Hematopoietic multipotent progenitor cell treated with erythropoietin and hydrocortisone succinate and interleukin-3 and kit ligand, for 17 days (in vitro differentiated cells): Measurements from ENCODE around the gene CNIH3.

Experiments used
- DNase-seq: peaks from one replicate; pipeline ENCODE4 v3.0.0-alpha.2; 2015; ENCODE audit warnings: low spot score

CNIH3 gene

DNA sequence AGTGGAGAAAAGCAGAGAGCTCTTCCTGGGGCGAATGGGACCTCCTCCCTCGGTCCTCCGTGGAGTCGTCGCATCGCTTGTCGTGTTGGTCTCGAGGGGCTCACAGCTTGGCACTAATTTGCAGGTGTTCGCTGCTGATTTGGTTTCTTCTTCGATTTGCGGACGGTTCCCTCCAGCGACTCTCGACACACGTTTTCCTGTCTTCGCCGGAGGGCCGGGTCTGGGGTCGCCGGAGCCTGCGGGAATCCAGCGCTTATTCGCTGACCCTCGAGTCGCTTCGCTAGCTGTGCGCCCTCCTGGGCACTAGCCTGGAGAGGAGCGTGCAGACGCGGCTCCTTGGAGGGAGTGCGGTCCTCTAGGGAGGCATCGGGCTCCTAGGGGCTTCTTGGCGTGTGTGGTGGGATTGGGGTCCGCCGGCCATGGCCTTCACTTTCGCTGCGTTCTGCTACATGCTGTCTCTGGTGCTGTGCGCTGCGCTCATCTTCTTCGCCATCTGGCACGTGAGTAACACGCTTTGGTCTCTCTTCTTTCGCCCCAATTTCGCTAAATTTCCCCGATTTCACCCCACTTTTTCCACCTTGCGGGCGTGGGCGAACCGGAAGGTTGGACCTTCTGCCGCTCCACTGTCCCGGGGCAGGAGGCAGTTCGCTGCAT, 766 bp downstream of the CNIH3 start:
- no peak for DNase-seq

GRCh38 chr1:224617410-224618355, 1.6 kb downstream of the CNIH3 start:
- no peak for DNase-seq

- no peak for DNase-seq
Observed at GRCh38 chr1:224619209-224619608, 3.1 kb downstream of the CNIH3 start.

DNA sequence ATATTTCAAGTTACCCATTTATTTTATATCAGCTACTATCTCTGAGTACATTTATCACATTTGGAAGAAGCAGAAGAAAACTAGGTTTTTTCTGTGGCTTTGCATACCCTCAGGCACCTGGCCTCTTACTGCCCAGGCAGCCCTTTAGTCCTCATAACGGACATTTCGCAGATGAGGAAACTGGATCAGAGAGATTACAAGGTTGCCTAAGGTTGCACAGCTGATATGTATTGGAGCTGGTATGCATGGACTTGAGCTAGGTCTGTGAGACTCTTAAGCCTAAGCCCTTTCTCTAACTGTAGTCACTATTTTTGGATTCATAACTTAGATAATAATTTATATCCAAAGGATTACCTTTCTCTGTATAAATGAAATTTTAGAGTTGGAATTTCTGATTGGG, 4.0 kb downstream of the CNIH3 start:
- DNase-seq, result no peak

DNA sequence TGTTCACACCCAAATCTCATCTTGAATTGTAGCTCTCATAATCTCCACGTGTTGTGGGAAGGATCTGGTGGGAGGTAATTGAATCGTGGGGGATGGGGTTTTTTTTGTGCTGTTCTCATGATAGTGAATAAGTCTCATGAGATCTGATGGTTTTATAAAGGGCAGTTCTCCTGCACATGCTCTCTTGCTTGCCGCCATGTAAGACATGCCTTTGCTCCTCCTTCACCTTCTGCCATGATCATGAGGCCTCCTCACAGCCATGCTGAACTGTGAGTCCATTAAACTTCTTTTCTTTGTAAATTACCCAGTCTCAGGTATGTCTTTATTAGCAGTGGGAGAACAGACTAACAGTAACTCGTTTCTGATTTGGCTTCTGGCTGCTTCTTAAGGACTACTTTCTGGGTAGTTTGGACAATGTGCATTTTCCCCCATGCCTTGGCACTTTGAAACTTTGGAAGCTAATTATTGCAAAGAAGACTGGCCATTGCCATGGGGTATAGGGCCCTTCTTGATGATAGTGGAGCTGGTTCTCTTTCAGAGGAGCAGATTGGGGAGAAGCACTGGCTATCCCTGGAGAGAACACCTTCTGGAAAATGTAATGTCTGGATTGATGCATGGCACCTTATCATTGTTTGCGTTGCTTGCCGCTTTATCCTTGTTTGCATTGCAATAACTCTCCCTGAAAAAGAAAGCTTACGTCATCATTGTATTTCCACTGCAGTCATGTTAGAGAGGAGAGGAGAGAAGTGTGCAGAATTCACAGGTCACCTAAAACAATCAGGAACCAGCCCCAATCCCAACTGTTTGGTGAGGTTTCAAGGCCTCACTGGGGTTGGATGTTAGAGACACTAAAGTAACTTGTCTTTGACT, 5.9 kb downstream of the CNIH3 start:
- no peak for DNase-seq

- DNase-seq, result no peak
Observed at GRCh38 chr1:224622831-224623230, 6.7 kb downstream of the CNIH3 start.

DNA sequence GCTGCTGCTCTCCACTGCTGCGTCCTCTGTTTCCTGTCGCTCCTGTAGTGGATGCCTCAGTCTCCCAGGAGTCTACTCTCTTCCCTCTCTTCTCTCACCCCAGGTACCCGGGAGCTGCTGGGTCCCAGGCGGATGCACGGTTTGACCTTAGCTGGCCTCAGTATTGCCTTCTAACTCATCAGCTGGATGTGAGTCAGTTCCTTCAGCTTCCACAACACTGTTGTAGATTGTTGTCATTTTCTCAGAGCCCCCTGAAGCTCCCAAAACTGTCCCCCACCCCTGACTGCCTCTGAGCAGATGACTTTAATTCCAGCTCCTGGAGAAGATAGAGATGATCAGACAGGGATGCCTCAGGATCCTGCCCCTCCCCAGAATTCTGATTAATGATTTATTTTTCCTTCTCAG, 7.2 kb downstream of the CNIH3 start:
- no peak for DNase-seq

DNA sequence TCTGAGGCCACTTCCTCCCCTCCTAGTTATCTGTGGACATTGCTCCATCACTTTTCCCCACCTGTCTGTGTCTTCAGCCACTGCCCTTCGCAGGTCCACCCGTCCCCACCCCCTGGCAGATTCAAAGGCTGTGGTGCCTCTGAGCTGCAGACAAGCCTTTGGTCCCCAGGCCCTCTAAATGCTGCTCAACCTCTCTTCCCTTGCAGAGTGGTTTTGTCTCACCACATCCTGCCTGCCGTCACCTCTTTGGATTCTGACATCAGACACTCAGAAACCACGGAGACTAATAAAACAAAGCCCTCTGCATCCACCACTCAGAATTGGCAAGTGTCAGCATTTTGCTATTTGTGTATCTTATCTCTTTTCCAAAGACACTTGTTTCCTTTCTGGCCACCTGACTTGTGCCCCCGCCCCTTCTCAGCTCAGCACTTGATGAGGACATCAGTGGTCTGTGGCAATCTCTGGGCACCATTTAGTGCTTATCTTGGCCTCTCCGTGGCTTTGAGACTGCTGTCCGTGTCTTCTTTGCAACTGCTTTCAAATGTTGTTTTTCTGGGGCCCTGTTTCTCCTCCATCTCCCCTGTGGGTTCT, 7.7 kb downstream of the CNIH3 start:
- no peak for DNase-seq

GRCh38 chr1:224624432-224624831, 8.3 kb downstream of the CNIH3 start:
- DNase-seq, result no peak

- no peak for DNase-seq
Observed at GRCh38 chr1:224626042-224626441, 9.9 kb downstream of the CNIH3 start.

- DNase-seq, result no peak
Observed at GRCh38 chr1:224629965-224630364, 13.8 kb downstream of the CNIH3 start.

DNA sequence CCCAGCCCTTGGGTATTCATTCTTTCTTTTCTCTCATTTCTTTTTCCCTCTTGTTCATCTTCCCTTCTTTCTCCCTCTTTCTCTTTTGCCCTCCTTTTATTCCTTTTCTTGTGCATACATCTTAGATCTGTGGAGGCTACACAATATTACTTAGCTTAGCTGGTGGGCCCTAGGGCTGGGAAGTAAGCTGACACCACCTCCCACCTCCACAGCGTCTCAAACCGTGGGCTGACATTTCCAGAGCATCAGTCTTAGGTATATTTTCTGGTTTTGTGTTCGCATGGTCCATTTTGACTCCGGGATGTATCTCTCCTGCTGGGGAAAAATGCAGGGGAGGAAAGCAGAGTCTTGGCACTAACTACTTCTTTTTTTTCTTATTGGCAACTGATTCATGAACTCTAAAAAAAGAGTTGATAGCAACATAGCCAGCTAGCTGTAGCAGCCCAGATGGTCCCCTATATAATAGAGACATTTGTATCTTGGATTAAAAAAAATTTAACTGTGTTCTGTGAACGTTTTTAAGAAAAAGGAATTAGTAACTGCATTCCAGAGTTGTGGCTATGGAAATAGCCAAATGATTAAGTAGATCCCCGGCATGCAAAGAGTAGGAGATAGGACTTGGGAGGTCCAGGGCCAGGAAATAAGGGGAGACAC, 15.5 kb downstream of the CNIH3 start:
- no peak for DNase-seq

DNA sequence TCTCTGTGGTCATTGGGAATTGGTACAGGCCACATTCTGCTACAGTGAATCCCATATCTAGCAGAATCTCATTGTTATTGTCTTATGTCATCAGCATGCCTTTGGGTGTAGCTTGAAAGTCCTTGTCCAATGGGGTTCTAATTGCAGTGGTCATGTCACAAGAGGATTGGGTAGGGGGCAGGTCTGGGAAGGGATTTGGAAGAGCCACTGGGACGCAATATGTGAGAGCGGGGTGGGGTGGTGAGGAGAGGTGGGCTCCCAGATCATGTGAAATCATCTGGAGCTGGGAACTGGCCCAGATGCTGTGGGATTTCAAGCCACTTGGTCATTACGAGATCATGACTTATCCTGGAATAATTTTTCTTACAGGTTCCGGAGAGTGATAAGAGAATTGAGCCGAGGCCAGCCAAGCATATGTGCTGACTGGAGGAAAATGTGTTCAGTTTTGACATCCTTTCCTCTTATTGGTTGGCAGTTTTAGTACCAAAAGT, 16.3 kb downstream of the CNIH3 start:
- no peak for DNase-seq

- DNase-seq, result no peak
Observed at GRCh38 chr1:224632921-224633321, 16.8 kb downstream of the CNIH3 start.

DNA sequence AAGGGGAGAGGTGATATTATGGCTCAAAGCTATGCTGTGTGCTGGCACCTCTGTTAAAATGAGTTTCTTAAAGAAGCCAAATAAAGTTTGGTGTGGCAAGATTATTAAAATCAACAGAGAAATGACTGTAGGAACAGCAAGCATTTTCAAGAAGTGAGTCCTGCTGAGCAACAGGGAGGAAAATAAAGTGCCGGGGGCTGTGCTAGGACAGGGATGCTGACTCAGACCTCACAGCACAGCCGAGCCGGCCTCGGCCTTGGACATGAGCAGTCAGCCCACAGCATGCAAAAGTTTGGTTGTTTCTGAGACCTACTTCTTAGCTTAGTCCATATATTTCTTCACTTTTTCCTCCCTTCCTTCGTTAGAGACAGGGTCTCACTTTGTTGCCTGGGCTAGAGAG, 19.2 kb downstream of the CNIH3 start:
- no peak for DNase-seq

DNA sequence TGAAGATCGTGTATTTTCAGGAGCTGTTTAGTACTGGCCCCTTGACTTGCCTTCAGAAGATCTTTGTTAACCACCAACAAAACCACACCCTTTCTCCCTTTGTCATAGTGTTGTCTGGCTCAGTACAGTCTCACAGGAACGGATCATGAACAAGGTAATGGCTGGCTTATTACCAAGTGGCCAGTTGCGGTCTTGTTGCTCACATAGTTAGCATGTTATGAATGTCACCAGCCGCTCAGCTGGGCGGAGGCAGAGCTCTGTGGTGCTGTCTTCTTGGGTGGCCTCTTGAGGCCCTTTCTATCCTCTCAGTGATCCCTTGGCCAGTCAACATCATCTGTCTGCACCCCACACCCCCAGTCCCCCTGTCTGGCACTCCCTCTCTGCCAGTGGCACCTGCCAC, 21.4 kb downstream of the CNIH3 start:
- DNase-seq, result no peak

GRCh38 chr1:224637936-224638335, 21.8 kb downstream of the CNIH3 start:
- DNase-seq, result no peak

DNA sequence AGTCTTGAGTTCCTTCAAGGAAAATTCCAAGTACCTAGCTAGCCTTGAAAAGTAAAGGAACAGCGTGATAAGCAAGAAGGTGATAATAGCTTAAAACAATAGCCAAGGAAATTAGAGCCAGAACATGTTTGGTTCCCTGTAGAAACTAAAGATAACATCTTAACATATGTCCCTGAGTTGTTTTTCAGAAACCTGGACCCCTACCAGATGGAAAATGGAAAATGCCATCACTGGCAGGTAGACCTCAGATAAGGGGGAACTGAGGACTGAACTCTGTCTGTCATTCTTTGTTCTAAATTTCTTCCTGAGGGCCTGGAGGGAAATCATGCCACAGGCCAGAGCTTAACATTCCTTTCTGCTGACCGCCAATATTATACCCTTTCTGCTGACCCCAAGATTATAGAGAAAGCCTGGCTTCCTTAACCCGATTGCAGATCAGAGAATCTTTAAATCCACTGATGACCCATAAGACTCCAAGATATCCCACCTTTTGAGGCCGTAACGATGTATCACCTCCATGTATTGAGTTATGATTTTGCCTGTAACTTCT, 23.4 kb downstream of the CNIH3 start:
- no peak for DNase-seq

DNA sequence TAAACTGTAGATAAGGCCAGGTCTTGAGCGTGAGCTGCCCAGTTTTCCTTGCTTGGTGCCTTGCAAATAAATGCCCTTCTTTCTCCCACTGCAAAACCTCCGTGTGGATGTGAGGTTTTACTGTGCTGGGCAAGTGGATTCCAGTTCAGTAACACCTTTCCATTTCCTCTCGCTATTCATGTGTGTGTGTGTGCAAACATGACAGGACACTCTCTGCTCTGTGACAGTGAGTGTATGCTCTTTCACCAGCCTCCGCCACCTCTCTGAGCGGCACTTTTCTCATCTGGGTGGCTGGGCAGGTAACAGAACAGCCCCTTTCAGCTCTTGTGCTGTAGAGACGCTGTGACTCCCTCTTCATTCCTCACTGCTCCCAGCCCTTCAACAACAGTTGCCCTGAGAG, 23.9 kb downstream of the CNIH3 start:
- no peak for DNase-seq

- DNase-seq, result no peak
Observed at GRCh38 chr1:224640587-224640986, 24.5 kb downstream of the CNIH3 start.

DNA sequence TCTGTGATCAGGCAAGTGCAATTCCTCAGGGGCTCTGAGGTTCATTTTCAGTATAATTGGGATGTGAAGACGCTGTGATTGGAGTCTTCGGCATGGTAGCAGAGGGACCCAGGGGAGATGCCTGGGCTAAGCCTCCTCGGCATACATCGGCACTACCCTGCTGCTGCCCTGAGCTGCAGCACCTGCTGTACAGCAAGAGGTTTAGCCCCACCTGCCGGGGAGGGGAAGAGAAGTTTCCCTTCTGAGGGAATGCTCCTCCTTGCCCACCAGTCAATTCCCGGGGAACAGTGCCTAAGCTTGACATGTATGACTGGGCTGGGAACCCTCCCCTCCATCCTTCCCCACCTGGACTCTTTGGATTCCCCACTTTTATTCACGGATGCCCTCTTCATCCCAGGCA, 24.9 kb downstream of the CNIH3 start:
- DNase-seq, result no peak
